DOHH2 (cell line): Measurements from ENCODE around the gene GSTM4.

Experiments used
- H3F3A ChIP-seq: fragments of 200-600 bp; sonication (generic), shearing (Covaris generic); 2 replicates; pipeline ENCODE4 v1.6.0; 2016; ENCODE audit warnings: antibody characterized with exemption, mild to moderate bottlenecking; ENCODE audit not compliant: control insufficient read depth, insufficient read depth
- H3K27ac ChIP-seq: fragments of 200-600 bp; sonication (generic); 2 replicates; pipeline ENCODE4 v1.5.1; 2014; ENCODE audit warnings: low read depth, mild to moderate bottlenecking, low read length, moderate library complexity
- H3K27me3 ChIP-seq: fragments of 200-600 bp; sonication (generic); 2 replicates; pipeline ENCODE4 v1.6.1; 2014; ENCODE audit warnings: mild to moderate bottlenecking, low read length, mixed read lengths; ENCODE audit not compliant: control insufficient read depth
- H3K36me3 ChIP-seq: fragments of 200-600 bp; sonication (generic); 2 replicates; pipeline ENCODE4 v1.6.1; 2014; ENCODE audit warnings: mild to moderate bottlenecking, low read length, moderate library complexity, mixed read lengths; ENCODE audit not compliant: control insufficient read depth
- H3K4me1 ChIP-seq: fragments of 200-600 bp; sonication (generic); 2 replicates; pipeline ENCODE4 v1.6.1; 2014; ENCODE audit warnings: mild to moderate bottlenecking, low read length, mixed read lengths; ENCODE audit not compliant: control insufficient read depth
- H3K4me2 ChIP-seq: fragments of 200-600 bp; sonication (generic); 2 replicates; pipeline ENCODE4 v1.6.0; 2014; ENCODE audit warnings: mild to moderate bottlenecking, low read length, moderate library complexity
- H3K4me3 ChIP-seq: fragments of 200-600 bp; sonication (generic); 2 replicates; pipeline ENCODE4 v1.5.1; 2014; ENCODE audit warnings: mild to moderate bottlenecking, low read length, mixed read lengths
- H3K79me2 ChIP-seq: fragments of 200-600 bp; sonication (generic); 2 replicates; pipeline ENCODE4 v1.6.1; 2014; ENCODE audit warnings: mild to moderate bottlenecking, low read length, mixed read lengths; ENCODE audit not compliant: control insufficient read depth
- H3K9me2 ChIP-seq: fragments of 200-600 bp; sonication (generic); replicated peaks from 2 replicates; pipeline ENCODE4 v1.6.1; 2014; ENCODE audit warnings: mild to moderate bottlenecking, low read length, mixed read lengths; ENCODE audit not compliant: control insufficient read depth
- H3K9me3 ChIP-seq: fragments of 200-600 bp; sonication (generic); 2 replicates; pipeline ENCODE4 v1.6.1; 2014; ENCODE audit warnings: antibody characterized with exemption, low read length, mixed read lengths; ENCODE audit not compliant: control insufficient read depth, insufficient read depth
- H4K20me1 ChIP-seq: fragments of 200-600 bp; sonication (generic); 2 replicates; pipeline ENCODE4 v1.6.0; 2014; ENCODE audit warnings: low read depth, mild to moderate bottlenecking, antibody characterized with exemption, low read length, moderate library complexity; ENCODE audit not compliant: control insufficient read depth, insufficient read depth
- EZH2phosphoT487 ChIP-seq: fragments of 200-600 bp; sonication (generic); IDR thresholded peaks from 2 replicates; pipeline ENCODE4 v1.6.1; 2017; ENCODE audit warnings: borderline replicate concordance, mild to moderate bottlenecking, antibody characterized with exemption, low read length, moderate library complexity, mixed read lengths
- TF ChIP-seq, protein P1 (sequence below): fragments of 200-600 bp; sonication (generic); IDR thresholded peaks from one replicate; pipeline ENCODE4 v1.5.1; 2014; ENCODE audit warnings: antibody characterized with exemption, mild to moderate bottlenecking, low read depth, low read length; ENCODE audit not compliant: poor library complexity, severe bottlenecking

Gene GSTM4

DNA sequence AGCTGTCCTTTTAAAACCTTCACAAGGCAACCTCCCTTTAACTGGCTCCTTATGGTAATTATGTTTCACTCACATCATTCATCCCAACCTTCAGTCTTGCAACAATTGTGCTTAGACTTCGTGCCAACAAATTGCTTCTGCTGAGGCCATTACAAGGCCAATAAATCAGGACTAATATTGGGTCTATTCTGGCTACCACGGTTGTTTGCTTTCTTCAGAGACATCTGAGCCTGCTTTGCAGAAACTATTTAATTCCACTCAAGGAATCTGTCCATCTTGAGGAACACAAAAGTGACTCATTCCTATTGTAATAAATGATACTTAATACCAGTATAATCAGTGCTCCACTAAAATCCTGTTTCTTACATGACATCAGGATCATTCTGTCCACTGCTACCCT, 2.6 kb upstream of the GSTM4 start:
- H3K27ac ChIP-seq: no peak overlapping the region
- H3K4me3 ChIP-seq: no peak overlapping the region
- H3K36me3 ChIP-seq: no peaks in the 10 kb centered on the region
- H3K4me1 ChIP-seq: peaks cover 21% of the 10 kb centered on the region
- H3K27me3 ChIP-seq: peaks cover 35% of the 10 kb centered on the region
- no peaks in the 10 kb centered on the region for H3K9me2 ChIP-seq
- TF ChIP-seq, protein P1, sequence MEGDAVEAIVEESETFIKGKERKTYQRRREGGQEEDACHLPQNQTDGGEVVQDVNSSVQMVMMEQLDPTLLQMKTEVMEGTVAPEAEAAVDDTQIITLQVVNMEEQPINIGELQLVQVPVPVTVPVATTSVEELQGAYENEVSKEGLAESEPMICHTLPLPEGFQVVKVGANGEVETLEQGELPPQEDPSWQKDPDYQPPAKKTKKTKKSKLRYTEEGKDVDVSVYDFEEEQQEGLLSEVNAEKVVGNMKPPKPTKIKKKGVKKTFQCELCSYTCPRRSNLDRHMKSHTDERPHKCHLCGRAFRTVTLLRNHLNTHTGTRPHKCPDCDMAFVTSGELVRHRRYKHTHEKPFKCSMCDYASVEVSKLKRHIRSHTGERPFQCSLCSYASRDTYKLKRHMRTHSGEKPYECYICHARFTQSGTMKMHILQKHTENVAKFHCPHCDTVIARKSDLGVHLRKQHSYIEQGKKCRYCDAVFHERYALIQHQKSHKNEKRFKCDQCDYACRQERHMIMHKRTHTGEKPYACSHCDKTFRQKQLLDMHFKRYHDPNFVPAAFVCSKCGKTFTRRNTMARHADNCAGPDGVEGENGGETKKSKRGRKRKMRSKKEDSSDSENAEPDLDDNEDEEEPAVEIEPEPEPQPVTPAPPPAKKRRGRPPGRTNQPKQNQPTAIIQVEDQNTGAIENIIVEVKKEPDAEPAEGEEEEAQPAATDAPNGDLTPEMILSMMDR: no peak
- no peak for TF ChIP-seq EZH2phosphoT487
- H3F3A ChIP-seq: no peaks in the 10 kb centered on the region
- H4K20me1 ChIP-seq: no peaks in the 10 kb centered on the region
- no peak overlapping the region for H3K4me2 ChIP-seq
- H3K79me2 ChIP-seq: no peaks in the 10 kb centered on the region
- no peaks in the 10 kb centered on the region for H3K9me3 ChIP-seq

DNA sequence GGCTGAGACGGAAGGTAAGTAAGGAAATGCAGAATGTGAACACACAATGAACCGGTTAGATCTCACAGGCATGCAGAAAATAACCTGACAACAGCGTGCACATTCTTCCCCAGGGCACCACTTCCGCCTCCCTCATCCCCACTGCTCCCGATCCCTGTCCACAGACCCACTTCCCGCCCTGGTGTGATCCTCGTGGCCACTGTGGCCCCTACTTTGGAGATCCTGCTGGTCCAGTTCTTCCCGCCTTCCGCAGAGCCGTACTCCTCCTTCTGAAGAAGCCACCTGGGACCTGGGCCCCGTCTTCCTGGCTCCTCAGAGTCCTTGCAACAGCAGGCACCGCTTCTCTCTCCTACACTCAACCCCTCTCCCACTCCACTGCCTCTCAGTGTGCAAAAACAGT, 1.4 kb upstream of the GSTM4 start:
- Histone ChIP-seq H3K4me2 (no peak overlapping the region), H3K4me1 (peaks cover 18% of the 10 kb centered on the region), H3K27ac (no peak overlapping the region), H3K9me2 (no peaks in the 10 kb centered on the region), H3K79me2 (no peaks in the 10 kb centered on the region), H3K4me3 (no peak overlapping the region), H3K27me3 (peaks cover 35% of the 10 kb centered on the region), H3K36me3 (no peaks in the 10 kb centered on the region), H3F3A (no peaks in the 10 kb centered on the region), H4K20me1 (no peaks in the 10 kb centered on the region), H3K9me3 (no peaks in the 10 kb centered on the region)
- TF ChIP-seq, protein P1: no peak
- TF ChIP-seq EZH2phosphoT487: no peak

DNA sequence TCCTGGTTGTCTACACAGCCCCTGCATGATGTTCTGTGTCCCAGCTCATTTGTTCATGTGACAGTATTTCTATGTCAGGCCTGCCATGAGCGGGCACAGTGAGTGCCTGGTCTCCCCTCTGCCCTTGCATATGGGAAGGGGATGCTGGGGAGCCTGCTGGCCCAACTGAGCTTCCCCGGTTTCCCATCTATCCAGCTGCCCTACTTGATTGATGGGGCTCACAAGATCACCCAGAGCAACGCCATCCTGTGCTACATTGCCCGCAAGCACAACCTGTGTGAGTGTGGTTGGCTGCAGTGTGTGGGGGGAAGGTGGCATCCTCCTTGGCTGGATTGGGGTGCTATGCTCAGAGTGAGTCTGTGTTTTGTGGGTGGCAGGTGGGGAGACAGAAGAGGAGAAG, 1.5 kb downstream of the GSTM4 start:
- H3K4me2 ChIP-seq: no peak overlapping the region
- peaks cover 15% of the 10 kb centered on the region for H3K27me3 ChIP-seq
- peaks cover 16% of the 10 kb centered on the region for H3K4me1 ChIP-seq
- H3K27ac ChIP-seq: no peak overlapping the region
- no peaks in the 10 kb centered on the region for H3F3A ChIP-seq
- H3K36me3 ChIP-seq: no peaks in the 10 kb centered on the region
- no peaks in the 10 kb centered on the region for H4K20me1 ChIP-seq
- no peak overlapping the region for H3K4me3 ChIP-seq
- H3K9me2 ChIP-seq: no peaks in the 10 kb centered on the region
- no peaks in the 10 kb centered on the region for H3K9me3 ChIP-seq
- TF ChIP-seq, protein P1: no peak
- TF ChIP-seq EZH2phosphoT487: no peak
- no peaks in the 10 kb centered on the region for H3K79me2 ChIP-seq

DNA sequence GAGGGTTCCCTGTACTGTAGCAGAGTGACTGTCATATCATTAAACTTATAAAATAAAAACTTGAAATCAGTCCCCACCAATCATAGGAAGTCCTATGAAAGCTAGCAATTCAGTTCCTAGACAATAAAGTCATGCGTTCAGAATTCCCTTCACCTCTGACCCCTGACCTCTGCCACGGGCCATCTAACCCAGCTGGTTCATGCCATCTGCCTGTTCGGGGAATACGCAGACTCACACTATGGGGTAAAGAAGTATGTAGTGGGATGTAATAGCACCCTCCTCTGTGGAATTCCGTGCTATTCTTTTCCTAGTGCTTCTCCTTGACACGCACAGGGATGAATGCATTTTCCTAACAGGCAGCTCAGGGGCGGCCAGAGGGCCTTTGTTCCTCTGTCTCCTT, 2.1 kb downstream of the GSTM4 start:
- no peaks in the 10 kb centered on the region for H3K9me3 ChIP-seq
- no peak overlapping the region for H3K4me3 ChIP-seq
- H3K27ac ChIP-seq: no peak overlapping the region
- no peak overlapping the region for H3K4me2 ChIP-seq
- TF ChIP-seq, protein P1: no peak
- peaks cover 12% of the 10 kb centered on the region for H3K27me3 ChIP-seq
- no peaks in the 10 kb centered on the region for H3F3A ChIP-seq
- H3K4me1 ChIP-seq: peaks cover 16% of the 10 kb centered on the region
- no peaks in the 10 kb centered on the region for H3K9me2 ChIP-seq
- no peaks in the 10 kb centered on the region for H3K79me2 ChIP-seq
- no peaks in the 10 kb centered on the region for H3K36me3 ChIP-seq
- no peaks in the 10 kb centered on the region for H4K20me1 ChIP-seq
